Mesendoderm (in vitro differentiated cells): ENCODE results near the gene SLC2A14.
"Not testable (repeated sequence)": the region's sequence is repeated elsewhere in the genome, so short reads cannot be mapped to it uniquely, and the experiment has no call there.

Source experiments
- DNase-seq: peaks from one replicate; pipeline ENCODE4 v3.0.0; 2013
- H2AK5ac ChIP-seq: 2 replicates; pipeline ENCODE4 v1.6.1; 2013; ENCODE audit warnings: low read length, inconsistent platforms
- H2BK120ac ChIP-seq: 2 replicates; pipeline ENCODE4 v1.6.1; 2013; ENCODE audit warnings: low read depth, mild to moderate bottlenecking, low read length, moderate library complexity, mixed read lengths
- H2BK15ac ChIP-seq: replicated peaks from 2 replicates; pipeline ENCODE4 v1.6.1; 2013; ENCODE audit warnings: low read depth, mild to moderate bottlenecking, moderate library complexity
- H2BK5ac ChIP-seq: 2 replicates; pipeline ENCODE4 v1.6.1; 2013; ENCODE audit warnings: low read length, inconsistent platforms
- H3K18ac ChIP-seq: 2 replicates; pipeline ENCODE4 v1.6.1; 2013; ENCODE audit warnings: mild to moderate bottlenecking, low read length, mixed read lengths
- H3K23ac ChIP-seq: one replicate; pipeline ENCODE4 v1.6.1; 2013; ENCODE audit warnings: low read length
- H3K27ac ChIP-seq: 2 replicates; pipeline ENCODE4 v1.5.1; 2013; ENCODE audit warnings: low read depth, mild to moderate bottlenecking, inconsistent platforms, low read length, moderate library complexity
- H3K27me3 ChIP-seq: 2 replicates; pipeline ENCODE4 v1.6.1; 2013; ENCODE audit warnings: low read length, control low read depth, mild to moderate bottlenecking, inconsistent platforms; ENCODE audit not compliant: insufficient read depth, poor library complexity
- H3K36me3 ChIP-seq: 2 replicates; pipeline ENCODE4 v1.6.1; 2013; ENCODE audit warnings: low read length, inconsistent platforms; ENCODE audit not compliant: control insufficient read depth, insufficient read depth
- H3K4ac ChIP-seq: one replicate; pipeline ENCODE4 v1.6.1; 2013; ENCODE audit warnings: low read depth, mild to moderate bottlenecking, low read length, moderate library complexity
- H3K4me1 ChIP-seq: 2 replicates; pipeline ENCODE4 v1.6.1; 2013; ENCODE audit warnings: low read depth, low read length, inconsistent platforms; ENCODE audit not compliant: control insufficient read depth
- H3K4me2 ChIP-seq: 2 replicates; pipeline ENCODE4 v1.6.1; 2013; ENCODE audit warnings: low read length
- H3K4me3 ChIP-seq: 2 replicates; pipeline ENCODE4 v1.5.1; 2013; ENCODE audit warnings: mild to moderate bottlenecking, low read length
- H3K56ac ChIP-seq: one replicate; pipeline ENCODE4 v1.6.1; 2013; ENCODE audit warnings: low read length
- H3K79me1 ChIP-seq: 2 replicates; pipeline ENCODE4 v1.6.1; 2013; ENCODE audit warnings: low read length, inconsistent platforms
- H3K79me2 ChIP-seq: 2 replicates; pipeline ENCODE4 v1.6.1; 2013; ENCODE audit warnings: mild to moderate bottlenecking, low read length; ENCODE audit not compliant: control insufficient read depth, insufficient read depth
- H3K9ac ChIP-seq: 2 replicates; pipeline ENCODE4 v1.6.1; 2013; ENCODE audit warnings: low read length, inconsistent platforms
- H4K5ac ChIP-seq: one replicate; pipeline ENCODE4 v1.6.1; 2013; ENCODE audit warnings: low read length
- H4K8ac ChIP-seq: one replicate; pipeline ENCODE4 v1.6.1; 2013; ENCODE audit warnings: low read depth, mild to moderate bottlenecking, control low read depth, low read length, moderate library complexity
- WGBS: extraction: QIAGEN DNeasy Blood & Tissue Kit; methylation state at CpG from one replicate; pipeline ENCODE4 v1.1.7; 2013; ENCODE audit warnings: low lambda C conversion rate, missing lambda C conversion rate; ENCODE audit not compliant: insufficient coverage; ENCODE audit errors: extremely low coverage; 5-methylcytosine and 5-hydroxymethylcytosine counted together

SLC2A14 gene

GRCh38 chr12:7844116-7844515 lies 28.6 kb downstream of the SLC2A14 start:
- WGBS: no CpG with 5 or more reads among the region's 5 CpGs
- Histone ChIP-seq H3K56ac (no peak overlapping the region), H3K79me2 (no peaks in the 10 kb centered on the region), H3K9ac (no peak overlapping the region), H3K27ac (no peak overlapping the region), H2AK5ac (no peak overlapping the region), H3K4me1 (no peaks in the 10 kb centered on the region), H2BK5ac (no peak overlapping the region), H4K5ac (no peak overlapping the region), H3K79me1 (no peaks in the 10 kb centered on the region), H3K36me3 (no peaks in the 10 kb centered on the region), H3K4me2 (no peak overlapping the region), H3K4ac (no peak overlapping the region), H2BK15ac (no peak overlapping the region), H3K18ac (no peak overlapping the region), H3K4me3 (no peak overlapping the region), H3K27me3 (no peaks in the 10 kb centered on the region), H4K8ac (no peak overlapping the region), H3K23ac (no peak overlapping the region), H2BK120ac (no peak overlapping the region)
- DNase-seq: no peak

- H4K8ac ChIP-seq, H3K56ac ChIP-seq, H3K4me3 ChIP-seq, H3K9ac ChIP-seq, H3K27me3 ChIP-seq, H3K36me3 ChIP-seq, H3K4ac ChIP-seq, H3K23ac ChIP-seq, H3K18ac ChIP-seq, H2BK15ac ChIP-seq, DNase-seq, H3K4me2 ChIP-seq, H3K4me1 ChIP-seq, H4K5ac ChIP-seq, H2BK120ac ChIP-seq, H2AK5ac ChIP-seq, H3K79me2 ChIP-seq, H3K27ac ChIP-seq, H2BK5ac ChIP-seq, H3K79me1 ChIP-seq: not testable (repeated sequence)
- no CpG with 5 or more reads among the region's 9 CpGs for WGBS
Observed at GRCh38 chr12:7843583-7843982, 29.1 kb downstream of the SLC2A14 start.

- not testable (repeated sequence) for H2BK5ac ChIP-seq, H3K27ac ChIP-seq, H2BK120ac ChIP-seq, H3K18ac ChIP-seq, H2BK15ac ChIP-seq, H3K4me2 ChIP-seq, H4K8ac ChIP-seq, H3K56ac ChIP-seq, H3K9ac ChIP-seq, H3K79me1 ChIP-seq, H3K23ac ChIP-seq, H3K27me3 ChIP-seq, H4K5ac ChIP-seq, H3K4me1 ChIP-seq, H2AK5ac ChIP-seq, H3K4ac ChIP-seq, H3K4me3 ChIP-seq, H3K79me2 ChIP-seq, DNase-seq, H3K36me3 ChIP-seq
- WGBS: no CpG with 5 or more reads among the region's 8 CpGs
Observed at GRCh38 chr12:7843149-7843548, 29.6 kb downstream of the SLC2A14 start.

GRCh38 chr12:7842444-7842843 lies 30.3 kb downstream of the SLC2A14 start:
- H3K9ac ChIP-seq, DNase-seq, H4K5ac ChIP-seq, H3K79me2 ChIP-seq, H3K56ac ChIP-seq, H3K79me1 ChIP-seq, H2AK5ac ChIP-seq, H3K36me3 ChIP-seq, H3K4me1 ChIP-seq, H4K8ac ChIP-seq, H3K4me2 ChIP-seq, H3K27ac ChIP-seq, H2BK15ac ChIP-seq, H3K4me3 ChIP-seq, H2BK5ac ChIP-seq, H3K27me3 ChIP-seq, H3K23ac ChIP-seq: not testable (repeated sequence)
- H2BK120ac ChIP-seq: peak overlapping the region; percentile 36
- H3K4ac ChIP-seq: peak overlapping the region; percentile 55
- peak overlapping the region; percentile 14 for H3K18ac ChIP-seq
- WGBS: no CpG with 5 or more reads among the region's 9 CpGs

GRCh38 chr12:7839848-7840247 lies 32.9 kb downstream of the SLC2A14 start:
- no CpG with 5 or more reads among the region's 7 CpGs for WGBS
- not testable (repeated sequence) for H2BK5ac ChIP-seq, H3K9ac ChIP-seq, H3K4me3 ChIP-seq, H3K27me3 ChIP-seq, H3K4me2 ChIP-seq, H3K23ac ChIP-seq, H4K5ac ChIP-seq, H3K79me2 ChIP-seq, H2AK5ac ChIP-seq, H3K27ac ChIP-seq, H3K4me1 ChIP-seq, H3K18ac ChIP-seq, H3K79me1 ChIP-seq, H2BK15ac ChIP-seq, H3K56ac ChIP-seq, DNase-seq, H2BK120ac ChIP-seq, H4K8ac ChIP-seq, H3K4ac ChIP-seq, H3K36me3 ChIP-seq

- not testable (repeated sequence) for H4K8ac ChIP-seq, H3K18ac ChIP-seq, DNase-seq, H3K4ac ChIP-seq, H3K23ac ChIP-seq, H3K36me3 ChIP-seq, H3K4me2 ChIP-seq, H3K4me3 ChIP-seq, H3K27me3 ChIP-seq, H3K79me2 ChIP-seq, H2BK5ac ChIP-seq, H2BK15ac ChIP-seq, H3K79me1 ChIP-seq, H4K5ac ChIP-seq, H3K27ac ChIP-seq, H2BK120ac ChIP-seq, H3K4me1 ChIP-seq, H2AK5ac ChIP-seq, H3K9ac ChIP-seq
- H3K56ac ChIP-seq: peak overlapping the region; percentile 42
- no CpG with 5 or more reads among the region's 10 CpGs for WGBS
Observed at GRCh38 chr12:7839226-7839625, 33.5 kb downstream of the SLC2A14 start.
